Ovary (tissue), 9 donors: ENCODE measurements around the gene SLC9A8. TPM values are rescaled to one million over a fixed set of nuclear protein-coding genes. Genes with fewer than 3 reads are reported as not detected.

Source experiments
- DNase-seq, 5 donors: peaks; one replicate each; pipeline ENCODE4 v3.0.0-alpha.2; 2019 to 2020
- H3K27ac ChIP-seq, 2 donors: fragments of 200-600 bp; one replicate each; pipeline versions ENCODE4 v1.5.1 to v1.8.0; 2019 to 2022
- H3K27me3 ChIP-seq: fragments of 200-600 bp; one replicate; pipeline ENCODE4 v1.8.0; 2022
- H3K36me3 ChIP-seq: fragments of 200-600 bp; sonication (generic); one replicate; pipeline ENCODE4 v1.5.1; 2019
- H3K4me1 ChIP-seq: one replicate; pipeline ENCODE4 v1.8.1; 2013; ENCODE audit warnings: mild to moderate bottlenecking, moderate library complexity; ENCODE audit not compliant: insufficient read depth
- H3K4me3 ChIP-seq: fragments of 200-600 bp; sonication (generic); one replicate; pipeline ENCODE4 v1.5.1; 2017
- H3K9me3 ChIP-seq, 2 donors: fragments of 200-600 bp in 1 of 2; sonication (generic) in 1 of 2; one replicate each; pipeline versions ENCODE4 v1.5.1 to v1.8.1; 2013 to 2019; ENCODE audit warnings: mild to moderate bottlenecking in 1 of 2, moderate library complexity in 1 of 2
- CTCF ChIP-seq, 3 donors: fragments of 450-650 bp in 2 of 3; fragments of 200-600 bp in 1 of 3; IDR thresholded peaks; one replicate each; pipeline versions ENCODE4 v1.5.1 to v1.8.0; 2016 to 2022; ENCODE audit warnings: antibody characterized with exemption in 3 of 3, mild to moderate bottlenecking in 1 of 3
- EP300 ChIP-seq: sonication (generic); formaldehyde crosslinking; IDR thresholded peaks from one replicate; pipeline ENCODE4 v1.6.1; 2017; ENCODE audit warnings: antibody characterized with exemption
- POLR2A ChIP-seq: fragments of 450-650 bp; IDR thresholded peaks from one replicate; pipeline ENCODE4 v1.6.1; 2017; ENCODE audit warnings: antibody characterized with exemption, mild to moderate bottlenecking, moderate library complexity
- WGBS, 3 donors: extraction: QIAGEN DNeasy Blood & Tissue Kit in 1 of 3; methylation state at CpG; one replicate each; pipeline versions ENCODE4 v1.1.5 to v1.1.7; 2013 to 2017; 5-methylcytosine and 5-hydroxymethylcytosine counted together
- intact Hi-C, 4 donors: fragments of 100-400 bp; cut with DNase I; formaldehyde crosslinking; loops; one replicate each; pipeline versions ENCODE4 v1.11.0 to v1.15.1; 2022 to 2023
- polyA plus RNA-seq, 2 donors: library from polyadenylated mRNA; stranded (reverse); fragments of 200-250 nt in 1 of 2; fragments of 350-450 nt in 1 of 2; fragmentation: Illumina TruSeq in 1 of 2; extraction: RNeasy Lipid Tissue Mini Kit (QIAGEN cat#74804) in 1 of 2; gene quantifications; one replicate each; pipeline ENCODE4 v1.2.3, GENCODE V29; 2013 to 2014
- total RNA-seq, 7 donors: library from RNA; depleted of rRNA in 2 of 7; stranded (reverse); fragments of >200 nt in 2 of 7; fragmentation: NEBNext Ultra II Directional in 3 of 7; extraction: Animal tissue kit (Norgen Biotek cat#: 25700) in 3 of 7; gene quantifications; one replicate each; pipeline versions ENCODE4 v1.1.0 to v1.2.4, GENCODE V29; 2016 to 2023
- donor health status: DM: no; HTN: no; CAD: no; lungs with moderate emphysema.
- donor health status: DM: no; HTN: no; CAD: no.
- donor health status: Bipolar disorder and iron deficiency.
- donor health status: DM: yes; HTN: yes; CAD: no.
- donor health status: DM: no; HTN: no; CAD: no.
- donor health status: DM: yes; HTN: yes; CAD: no.

Gene SLC9A8
- total and polyA plus RNA-seq, 9 donors: 3.9 to 11.4 (median 7.7) TPM

GRCh38 chr20:49867453-49868215 lies 55.0 kb downstream of the SLC9A8 start:
- Histone ChIP-seq H3K9me3 (no peaks in the 10 kb centered on the region), H3K4me1 (no peaks in the 10 kb centered on the region), H3K27me3 (no peaks in the 10 kb centered on the region), H3K27ac (no peak overlapping the region), H3K4me3 (no peak overlapping the region), H3K36me3 (no peaks in the 10 kb centered on the region)
- intact Hi-C loops: no loop called here
- DNase-seq: no peak
- TF ChIP-seq CTCF (IDR thresholded peaks at IDR 0.05) (no peak), EP300 (no peak), POLR2A (no peak)
- WGBS, 3 donors: 81 to 95% (median 93%) methylated on average over 9 of the region's 9 CpGs

- 93 to 95% (median 95%) methylated on average over 3 of the region's 3 CpGs for WGBS, 3 donors
- Histone ChIP-seq H3K27ac (no peak overlapping the region), H3K27me3 (no peaks in the 10 kb centered on the region), H3K4me1 (no peaks in the 10 kb centered on the region), H3K4me3 (no peak overlapping the region), H3K9me3 (no peaks in the 10 kb centered on the region), H3K36me3 (no peaks in the 10 kb centered on the region)
- DNase-seq: no peak
- intact Hi-C loops: no loop called here
- TF ChIP-seq CTCF (IDR thresholded peaks at IDR 0.05): no peak
- no peak for TF ChIP-seq POLR2A
- no peak for TF ChIP-seq EP300
Observed at GRCh38 chr20:49868538-49868937, 55.9 kb downstream of the SLC9A8 start.

GRCh38 chr20:49868964-49869363 lies 56.3 kb downstream of the SLC9A8 start:
- WGBS, 3 donors: 76 to 97% (median 79%) methylated on average over 5 of the region's 5 CpGs
- TF ChIP-seq CTCF (IDR thresholded peaks at IDR 0.05) (no peak), EP300 (no peak), POLR2A (no peak)
- Histone ChIP-seq H3K36me3 (no peaks in the 10 kb centered on the region), H3K4me1 (no peaks in the 10 kb centered on the region), H3K4me3 (no peak overlapping the region), H3K27me3 (no peaks in the 10 kb centered on the region), H3K9me3 (no peaks in the 10 kb centered on the region), H3K27ac (no peak overlapping the region)
- DNase-seq: no peak
- intact Hi-C loops: no loop called here

- no peak for TF ChIP-seq POLR2A
- no peak for TF ChIP-seq CTCF (IDR thresholded peaks at IDR 0.05)
- no peak for TF ChIP-seq EP300
- H3K9me3 ChIP-seq: no peaks in the 10 kb centered on the region
- no peak for DNase-seq
- WGBS, 3 donors: 94 to 95% (median 95%) methylated on average over 5 of the region's 5 CpGs
- H3K27me3 ChIP-seq: no peaks in the 10 kb centered on the region
- H3K4me3 ChIP-seq: no peak overlapping the region
- no peak overlapping the region for H3K27ac ChIP-seq
- intact Hi-C loops: no loop called here
- H3K36me3 ChIP-seq: no peaks in the 10 kb centered on the region
- peaks cover 3% of the 10 kb centered on the region for H3K4me1 ChIP-seq
Observed at GRCh38 chr20:49870261-49870660, 57.6 kb downstream of the SLC9A8 start.
